GM12878 (cell line): ENCODE results near the gene UQCC5.

Experiments used
- CHD1 ChIP-seq: IDR thresholded peaks from 2 replicates; pipeline ENCODE4 v1.6.1; 2012; ENCODE audit warnings: low read depth, low read length, improper control_type of control experiment
- CTCF ChIP-seq, 3 experiments: IDR thresholded peaks in 2 of 3; conservative IDR thresholded peaks in 1 of 3; 2 replicates each; pipeline ENCODE4 v1.5.1; 2011; ENCODE audit warnings: low read depth in 3 of 3, low read length in 3 of 3, mild to moderate bottlenecking in 3 of 3, control low read depth in 2 of 3, moderate library complexity in 2 of 3, inconsistent platforms in 1 of 3, mixed read lengths in 1 of 3; ENCODE audit not compliant: control insufficient read depth in 2 of 3, insufficient read depth in 1 of 3; ENCODE audit errors: extremely low read depth in 1 of 3
- ELK1 ChIP-seq: IDR thresholded peaks from 2 replicates; pipeline ENCODE4 v1.6.1; 2012; ENCODE audit warnings: low read depth, low read length, improper control_type of control experiment
- MYC ChIP-seq: IDR thresholded peaks from 2 replicates; pipeline ENCODE4 v1.6.1; 2011; ENCODE audit warnings: mild to moderate bottlenecking, low read length, moderate library complexity, inconsistent platforms; ENCODE audit not compliant: insufficient read depth, insufficient replicate concordance, insufficient read length, severe bottlenecking
- NR2C2 ChIP-seq: IDR thresholded peaks from 2 replicates; pipeline ENCODE4 v1.6.1; 2011; ENCODE audit warnings: borderline replicate concordance, low read depth; ENCODE audit not compliant: control insufficient read depth, insufficient read length
- SP1 ChIP-seq: IDR thresholded peaks from one replicate; pipeline ENCODE4 v1.6.1; 2011; ENCODE audit warnings: low read depth, low read length
- SRF ChIP-seq, 2 experiments: IDR thresholded peaks; 2 replicates each; pipeline ENCODE4 v1.6.1; 2011; ENCODE audit warnings: low read depth in 2 of 2, low read length in 2 of 2, mild to moderate bottlenecking in 1 of 2, moderate library complexity in 1 of 2
- YY1 ChIP-seq: IDR thresholded peaks from 2 replicates; pipeline ENCODE4 v1.6.1; 2011; ENCODE audit warnings: low read depth, mild to moderate bottlenecking, low read length

DNA sequence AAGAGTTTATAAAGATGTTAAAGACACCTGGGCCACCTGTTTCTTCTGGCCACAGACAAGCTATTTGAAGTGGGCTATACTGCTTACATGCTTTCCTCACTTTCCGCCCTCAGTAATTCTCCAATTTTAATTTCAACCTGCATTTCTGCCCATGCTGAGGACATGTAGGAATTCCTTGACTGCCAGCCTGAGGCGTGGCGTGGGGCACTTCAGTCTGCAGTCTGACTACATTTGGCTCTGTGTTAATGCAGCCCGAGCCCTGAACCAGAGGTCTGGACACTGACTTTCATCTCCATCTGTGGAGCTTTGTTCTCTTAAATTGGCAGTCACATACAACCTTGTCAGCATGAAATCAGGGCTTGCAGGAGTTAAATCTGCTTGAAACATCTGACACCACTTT, 8.5 kb downstream of the UQCC5 start:
- TF ChIP-seq SRF (IDR thresholded peaks at IDR 0.05; ENCODE audit: low read depth in 2 of 2, low read length in 2 of 2), result no peak
- no peak for TF ChIP-seq ELK1
- no peak for TF ChIP-seq NR2C2
- no peak for TF ChIP-seq SP1
- TF ChIP-seq CTCF (IDR thresholded peaks at IDR 0.05 in 2 of 3, conservative IDR thresholded peaks at IDR 0.05 in 1 of 3; ENCODE audit: control insufficient read depth in 2 of 3, extremely low read depth in 1 of 3, insufficient read depth in 1 of 3, low read depth in 3 of 3, low read length in 3 of 3), result no peak
- no peak for TF ChIP-seq CHD1
- no peak for TF ChIP-seq MYC
- no peak for TF ChIP-seq YY1
